GM10266 (cell line): ENCODE data around the gene SKP1.
"Not testable (repeated sequence)": the region's sequence is repeated elsewhere in the genome, so short reads cannot be mapped to it uniquely, and the experiment has no call there.

Source experiments
- DNase-seq: peaks from one replicate; pipeline ENCODE4 v3.0.0; 2012; ENCODE audit errors: extremely low spot score
- CTCF ChIP-seq: IDR thresholded peaks from 2 replicates; pipeline ENCODE4 v1.5.1; 2012; ENCODE audit warnings: mild to moderate bottlenecking, low read depth; ENCODE audit not compliant: control insufficient read depth, insufficient read depth; ENCODE audit errors: missing control alignments

The SKP1 gene

DNA sequence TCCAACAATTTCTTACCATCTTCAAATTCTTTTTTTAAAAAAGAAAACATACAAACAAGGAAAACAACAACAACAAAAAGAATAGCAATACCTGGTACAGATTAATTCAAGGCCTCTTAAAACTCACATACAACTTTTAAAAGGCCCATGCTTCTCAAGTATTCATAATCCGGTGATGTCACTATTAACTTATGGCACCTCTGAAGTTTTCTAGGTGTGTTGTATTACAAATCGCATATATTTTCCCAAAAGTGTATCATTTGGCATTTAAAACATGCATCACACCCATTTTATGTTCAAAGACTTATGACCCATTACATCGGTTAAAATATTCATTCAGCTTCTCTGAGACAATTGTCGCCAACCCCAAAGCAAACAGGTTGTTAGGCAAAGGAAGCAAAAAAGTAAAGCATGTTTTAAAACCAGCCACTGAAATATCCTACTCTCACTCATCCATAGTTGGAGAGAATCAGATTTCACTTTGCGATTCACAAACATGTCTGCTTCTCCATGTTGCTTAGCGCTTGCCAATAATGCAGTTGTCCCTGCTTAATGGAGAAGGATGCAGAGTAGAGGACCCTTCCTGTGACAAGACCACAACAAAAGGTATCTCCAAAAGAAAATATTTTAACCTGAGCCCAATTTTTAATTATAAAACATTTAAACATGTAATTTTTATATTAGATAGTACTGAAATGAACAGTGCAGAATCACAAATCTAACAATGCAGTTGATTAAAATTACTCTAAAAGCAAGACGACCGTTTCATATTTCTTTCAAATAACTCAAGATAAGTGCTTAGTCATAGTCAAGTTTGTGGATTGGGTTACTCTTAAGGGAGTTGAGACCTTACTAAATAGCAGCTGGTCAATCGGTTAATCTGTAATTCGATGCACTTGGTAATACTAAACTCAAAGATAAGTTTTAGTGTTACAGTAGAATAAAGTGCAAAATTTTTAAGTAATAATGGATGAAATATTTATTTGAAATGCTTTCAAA is 1.6 kb downstream of the SKP1 start:
- no peak for TF ChIP-seq CTCF
- no peak for DNase-seq

DNA sequence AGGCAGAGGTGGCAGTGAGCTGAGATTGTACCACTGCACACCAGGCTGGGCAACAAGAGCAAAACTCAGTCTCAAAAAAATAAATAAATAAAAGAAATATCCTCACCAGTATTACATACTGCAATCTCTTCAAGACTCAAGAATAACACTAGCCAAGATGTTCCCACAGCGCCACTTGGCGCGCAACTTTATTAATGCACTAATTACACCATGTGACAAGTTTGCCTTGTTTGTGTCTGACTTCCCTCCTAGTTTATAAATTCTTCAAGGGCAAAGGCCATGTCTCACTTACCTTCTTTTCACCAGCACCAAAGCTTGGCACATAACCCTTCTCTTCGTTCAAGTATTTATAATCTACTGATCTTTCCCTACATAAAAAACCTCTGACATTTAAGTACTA is 4.8 kb downstream of the SKP1 start:
- DNase-seq: no peak
- TF ChIP-seq CTCF: no peak

GRCh38 chr5:134162592-134162991 is 14.2 kb downstream of the SKP1 start:
- DNase-seq: no peak
- no peak for TF ChIP-seq CTCF

DNA sequence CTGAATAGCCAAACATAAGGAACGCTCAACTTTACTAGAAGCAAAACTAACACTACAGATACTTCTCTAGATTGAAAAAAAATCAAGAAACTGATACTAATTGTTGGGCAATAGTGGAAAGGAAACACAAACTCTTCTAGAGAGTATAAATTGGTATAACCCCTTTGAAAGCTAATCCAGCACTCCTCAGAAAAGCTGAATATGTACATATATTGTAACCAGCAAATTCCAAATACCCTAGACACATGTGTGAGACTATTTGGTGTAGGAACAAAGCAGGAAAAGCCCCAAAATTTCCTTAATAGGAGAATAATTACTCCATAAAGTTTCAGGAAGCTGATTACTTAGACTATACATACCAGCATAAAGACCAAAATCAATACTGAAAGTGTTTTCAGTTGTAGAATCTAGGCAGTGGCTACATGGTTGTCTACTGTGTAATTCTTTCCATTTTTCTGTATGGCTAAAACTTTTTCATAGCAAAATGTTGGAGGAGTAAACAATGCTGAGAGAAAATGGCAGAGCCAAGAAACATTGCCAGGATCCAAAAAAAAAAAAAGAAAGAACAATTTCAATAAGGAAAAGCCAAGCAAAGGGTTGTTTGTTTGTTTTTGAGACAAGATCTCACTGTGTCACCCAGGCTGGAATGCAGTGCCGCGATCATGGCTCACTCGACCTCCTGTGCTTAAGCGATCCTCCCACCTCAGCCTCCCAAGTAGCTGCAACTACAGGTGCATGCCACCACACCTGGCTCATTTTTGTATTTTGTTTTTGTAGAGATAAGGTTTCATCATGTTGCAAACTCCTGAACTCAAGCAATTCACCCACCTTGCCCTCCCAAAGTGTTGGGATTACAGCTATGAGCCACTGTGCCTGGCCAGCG is 15.0 kb downstream of the SKP1 start:
- no peak for TF ChIP-seq CTCF
- DNase-seq: no peak

- DNase-seq: no peak
- no peak for TF ChIP-seq CTCF
Measured at GRCh38 chr5:134153657-134154056, 23.1 kb downstream of the SKP1 start.

GRCh38 chr5:134153241-134153640 is 23.5 kb downstream of the SKP1 start:
- DNase-seq: no peak
- TF ChIP-seq CTCF: no peak

DNA sequence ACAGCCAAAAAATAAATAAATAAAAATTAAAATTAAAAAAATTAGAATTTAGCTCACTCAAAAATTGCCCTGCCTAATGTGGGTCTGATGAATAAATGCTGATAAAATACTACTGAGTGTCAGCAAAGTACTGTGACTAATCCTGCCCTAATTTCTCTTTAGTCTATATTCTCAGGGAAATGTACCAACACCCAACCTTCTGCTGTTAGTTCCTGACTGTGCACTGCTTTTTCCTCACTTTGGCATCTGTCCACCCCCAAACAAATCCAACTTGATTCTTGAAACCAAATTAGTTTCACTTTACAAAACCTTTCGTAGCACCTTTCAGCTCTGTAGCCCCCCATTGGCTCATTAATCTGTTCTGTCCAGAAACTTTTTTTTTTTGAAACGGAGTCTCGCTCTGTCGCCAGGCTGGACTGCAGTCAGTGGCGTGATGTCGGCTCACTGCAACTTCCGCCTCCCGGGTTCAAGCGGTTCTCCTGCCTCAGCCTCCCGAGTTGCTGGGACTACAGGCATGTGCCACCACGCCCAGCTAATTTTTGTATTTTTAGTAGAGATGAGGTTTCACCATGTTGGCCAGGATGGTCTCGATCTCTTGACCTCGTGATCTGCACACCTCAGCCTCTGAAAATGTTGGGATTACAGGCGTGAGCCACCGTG is 24.4 kb downstream of the SKP1 start:
- DNase-seq: not testable (repeated sequence)
